ENCODE measurements around the gene NEDD4L.

NEDD4L gene

DNA sequence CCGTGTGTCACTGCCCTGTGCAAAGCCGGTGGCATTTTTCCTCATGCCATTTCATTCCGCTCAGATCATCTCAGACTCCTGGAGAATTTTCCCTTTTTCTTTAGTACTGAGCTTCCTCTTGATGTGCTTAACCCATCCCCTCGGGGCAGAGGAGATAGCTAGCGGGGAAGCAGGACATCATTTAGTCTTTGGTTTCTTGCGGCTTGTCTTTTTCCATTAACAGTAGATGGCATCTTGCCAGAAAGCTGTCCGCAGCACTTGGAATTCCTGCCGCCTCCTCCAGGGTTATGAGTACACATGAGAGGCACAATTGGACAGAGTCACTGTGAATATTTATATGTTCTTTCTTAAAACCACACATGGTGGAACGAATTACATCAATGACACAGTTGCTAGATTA, 358.2 kb downstream of the NEDD4L start:
- DNase-seq (ENCODE audit: low read depth), result no peak

DNA sequence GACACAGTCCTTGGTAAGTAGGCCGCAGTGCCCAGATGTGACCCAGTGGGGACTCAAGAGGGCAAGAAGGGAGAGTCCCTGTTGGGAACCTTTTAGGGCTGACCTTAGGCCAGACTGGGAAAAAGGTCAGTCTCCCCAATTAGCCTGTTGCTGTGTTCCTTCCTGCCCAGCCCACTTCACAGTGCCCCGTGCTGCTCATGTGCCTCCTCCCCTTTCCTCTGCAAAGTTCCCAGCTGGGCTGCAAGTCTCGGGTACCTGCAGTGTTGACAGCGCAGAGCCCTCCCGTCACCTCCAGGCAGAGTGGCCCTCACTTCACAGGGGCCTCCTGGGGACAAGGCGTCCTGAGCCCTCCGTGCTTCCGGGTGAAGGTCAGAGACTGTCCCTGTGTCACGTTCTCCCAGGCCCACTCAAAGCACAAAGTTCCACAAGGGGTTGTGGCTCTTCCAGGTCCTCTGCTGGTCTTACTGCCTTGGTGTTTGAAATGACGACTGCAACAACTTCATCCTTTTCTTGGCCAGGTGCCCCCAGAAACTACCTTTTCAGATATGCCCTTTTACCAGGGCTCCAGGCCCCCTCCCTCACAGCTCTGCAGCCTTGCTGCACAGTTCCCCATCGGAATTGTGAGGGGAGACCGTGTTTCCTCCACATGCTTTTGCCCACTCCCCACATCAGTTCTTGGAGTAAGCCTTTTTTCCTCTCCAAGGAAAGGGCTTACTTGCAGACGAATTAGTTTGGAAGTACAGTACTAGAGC, 359.1 kb downstream of the NEDD4L start:
- DNase-seq (ENCODE audit: low read depth), result no peak

- no peak for DNase-seq (ENCODE audit: low read depth)
Measured at GRCh38 chr18:58403799-58404455, 359.9 kb downstream of the NEDD4L start.

- no peak for DNase-seq (ENCODE audit: low read depth)
Measured at GRCh38 chr18:58405107-58405898, 361.3 kb downstream of the NEDD4L start.

DNA sequence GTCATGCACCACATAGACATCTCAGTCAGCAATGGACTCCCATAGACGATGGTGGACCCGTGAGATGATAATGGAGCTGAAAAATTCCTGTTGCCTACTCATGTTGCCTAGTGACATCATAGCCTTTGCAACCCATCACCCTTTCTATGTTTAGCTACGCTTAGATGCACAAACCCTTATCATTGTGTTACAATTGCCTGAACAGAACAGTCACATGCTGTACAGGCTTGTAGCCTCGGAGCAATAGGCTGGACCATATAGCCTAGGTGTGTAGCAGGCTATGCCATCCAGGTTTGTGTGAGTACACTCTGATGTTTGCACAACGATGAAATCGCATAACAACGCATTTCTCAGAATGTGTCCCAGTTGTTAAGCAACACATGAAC, 363.2 kb downstream of the NEDD4L start:
- no peak for DNase-seq (ENCODE audit: low read depth)

DNA sequence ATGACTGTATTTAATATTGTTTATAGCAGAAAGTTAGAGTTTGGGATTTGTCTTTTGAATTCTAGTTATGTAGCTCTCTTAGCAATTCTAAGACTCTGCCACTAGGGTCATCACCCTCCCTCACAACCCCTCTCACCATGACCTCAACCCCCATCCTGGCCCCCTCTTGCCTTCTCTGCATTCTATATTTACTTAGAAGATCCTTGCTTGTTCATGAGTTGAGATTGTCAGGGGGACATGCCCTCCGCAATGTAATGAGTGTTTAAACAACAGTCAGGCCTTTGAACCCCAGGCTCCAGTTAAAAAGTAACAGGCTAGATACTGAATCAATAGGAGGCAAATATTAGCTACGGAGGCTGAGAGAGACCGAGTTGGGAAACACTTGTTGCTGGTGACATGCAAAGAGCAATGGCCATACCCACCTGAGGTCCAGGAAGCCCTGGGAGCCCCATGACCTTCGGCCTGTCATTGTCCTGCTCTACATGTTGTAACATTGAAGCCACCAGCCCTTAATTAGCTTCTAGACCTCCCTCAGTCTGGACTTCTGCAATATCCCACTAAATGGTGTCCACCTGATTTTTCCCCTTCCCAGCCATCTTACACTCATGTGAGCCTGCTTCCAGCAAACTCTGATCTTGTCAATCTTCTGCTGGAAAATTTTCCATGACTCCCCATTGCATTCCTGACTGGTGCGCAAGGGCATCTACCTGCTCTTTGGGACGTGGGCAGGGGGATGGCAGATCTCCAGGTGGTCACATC, 363.8 kb downstream of the NEDD4L start:
- DNase-seq (ENCODE audit: low read depth), result no peak

- no peak for DNase-seq (ENCODE audit: low read depth)
Measured at GRCh38 chr18:58408665-58409064, 364.6 kb downstream of the NEDD4L start.

DNA sequence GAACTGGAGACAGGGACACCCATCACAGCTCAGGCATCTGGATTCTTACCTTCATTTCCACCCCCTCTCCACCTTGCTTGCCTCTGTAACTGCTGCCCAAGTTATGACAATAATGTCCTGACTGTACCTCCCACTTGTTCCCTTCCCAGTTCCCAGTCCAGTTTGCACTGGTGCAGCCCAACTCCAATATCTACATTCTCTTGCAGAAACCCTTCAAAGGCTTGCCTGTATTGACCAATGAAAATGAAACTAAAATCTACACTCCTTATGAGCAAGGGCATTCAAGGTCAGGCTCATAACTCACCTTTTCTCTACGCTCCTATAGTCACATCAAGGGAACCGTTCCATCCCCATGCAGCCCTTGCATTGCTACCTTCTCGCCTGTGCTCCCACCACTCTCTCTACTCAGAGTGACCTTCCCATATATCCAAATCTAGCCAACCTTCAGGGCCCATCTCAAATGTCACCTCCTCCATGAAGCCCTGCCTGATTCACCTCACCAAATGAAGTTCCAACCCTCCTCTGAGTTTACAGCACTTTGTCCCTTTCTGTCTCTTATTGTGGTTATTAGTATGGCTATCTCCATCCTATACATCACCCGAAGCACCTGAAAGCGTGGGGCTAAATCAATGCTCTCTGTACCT, 365.9 kb downstream of the NEDD4L start:
- DNase-seq (ENCODE audit: low read depth), result no peak

- DNase-seq (ENCODE audit: low read depth), result no peak
Measured at GRCh38 chr18:58411323-58411722, 367.3 kb downstream of the NEDD4L start.

DNA sequence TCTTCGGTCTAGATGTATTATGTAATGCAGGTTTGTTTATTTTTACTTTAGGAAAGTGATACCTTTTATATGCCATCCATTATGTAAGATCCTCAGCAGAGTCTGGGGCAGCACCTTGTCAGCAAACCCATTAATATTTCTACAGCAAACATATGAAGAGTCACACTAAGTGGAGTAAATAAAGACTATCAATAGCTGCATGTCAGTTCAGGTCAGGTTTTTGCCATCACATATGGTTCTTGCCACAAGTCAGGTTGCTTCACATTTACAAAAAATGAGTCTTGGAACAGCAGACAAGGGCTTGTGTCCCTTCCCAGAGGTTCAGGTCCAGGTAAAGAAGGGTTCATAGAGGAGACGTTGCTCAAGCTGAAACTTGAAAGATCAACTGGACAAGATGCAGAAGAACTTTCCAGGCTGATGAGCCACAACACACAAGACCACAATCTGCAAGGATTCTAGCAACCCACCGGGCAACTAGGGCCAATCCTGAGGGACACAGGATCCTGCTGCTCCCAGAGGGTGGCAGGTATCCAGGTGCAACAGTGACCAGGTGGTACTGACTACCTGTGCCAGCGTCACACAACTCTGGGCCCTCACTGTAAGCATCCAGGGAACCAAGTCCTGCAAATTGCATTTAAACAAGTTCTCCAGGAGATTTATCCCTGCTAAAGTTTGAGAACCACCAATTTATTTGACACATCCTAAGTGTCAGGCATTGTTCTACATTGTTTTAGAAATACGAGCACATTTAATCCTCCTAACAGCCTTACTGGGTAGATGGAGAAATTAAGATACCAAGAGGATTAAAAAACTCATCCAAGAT, 369.0 kb downstream of the NEDD4L start:
- no peak for DNase-seq (ENCODE audit: low read depth)

GRCh38 chr18:58413667-58414628, 369.9 kb downstream of the NEDD4L start:
- no peak for DNase-seq (ENCODE audit: low read depth)

DNA sequence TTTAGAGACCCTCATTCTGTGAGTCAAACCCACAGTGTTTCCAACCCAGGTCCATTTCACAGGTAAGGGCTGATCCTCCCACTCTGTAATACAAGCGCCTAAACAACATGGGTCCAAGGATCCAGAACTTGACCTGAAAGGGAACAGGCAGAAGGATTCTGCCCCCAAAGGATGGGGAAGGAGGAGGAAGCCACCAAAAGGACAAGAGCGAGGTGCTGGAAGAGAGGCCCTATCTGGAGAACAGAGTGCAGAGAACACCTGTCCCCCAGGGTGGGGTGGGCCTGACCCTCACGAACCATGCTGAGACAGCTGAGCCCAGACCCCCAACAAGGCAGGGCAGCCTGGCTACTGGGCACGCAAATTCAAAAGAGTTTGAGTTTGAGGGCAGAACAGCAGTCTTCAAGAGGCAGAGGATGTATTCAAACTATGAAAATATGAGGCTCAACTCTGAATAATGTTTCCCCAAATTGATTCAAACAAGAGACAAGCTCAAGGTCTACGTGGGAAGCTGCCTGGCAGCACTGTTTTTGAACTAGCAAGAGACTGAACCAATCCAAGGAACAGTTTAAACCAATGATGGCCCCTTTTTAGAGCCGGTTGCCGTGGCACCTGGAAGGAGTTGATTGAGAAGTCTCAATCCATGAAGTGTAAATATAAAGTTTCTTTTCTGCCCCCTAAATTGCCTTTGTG, 372.1 kb downstream of the NEDD4L start:
- no peak for DNase-seq (ENCODE audit: low read depth)

DNA sequence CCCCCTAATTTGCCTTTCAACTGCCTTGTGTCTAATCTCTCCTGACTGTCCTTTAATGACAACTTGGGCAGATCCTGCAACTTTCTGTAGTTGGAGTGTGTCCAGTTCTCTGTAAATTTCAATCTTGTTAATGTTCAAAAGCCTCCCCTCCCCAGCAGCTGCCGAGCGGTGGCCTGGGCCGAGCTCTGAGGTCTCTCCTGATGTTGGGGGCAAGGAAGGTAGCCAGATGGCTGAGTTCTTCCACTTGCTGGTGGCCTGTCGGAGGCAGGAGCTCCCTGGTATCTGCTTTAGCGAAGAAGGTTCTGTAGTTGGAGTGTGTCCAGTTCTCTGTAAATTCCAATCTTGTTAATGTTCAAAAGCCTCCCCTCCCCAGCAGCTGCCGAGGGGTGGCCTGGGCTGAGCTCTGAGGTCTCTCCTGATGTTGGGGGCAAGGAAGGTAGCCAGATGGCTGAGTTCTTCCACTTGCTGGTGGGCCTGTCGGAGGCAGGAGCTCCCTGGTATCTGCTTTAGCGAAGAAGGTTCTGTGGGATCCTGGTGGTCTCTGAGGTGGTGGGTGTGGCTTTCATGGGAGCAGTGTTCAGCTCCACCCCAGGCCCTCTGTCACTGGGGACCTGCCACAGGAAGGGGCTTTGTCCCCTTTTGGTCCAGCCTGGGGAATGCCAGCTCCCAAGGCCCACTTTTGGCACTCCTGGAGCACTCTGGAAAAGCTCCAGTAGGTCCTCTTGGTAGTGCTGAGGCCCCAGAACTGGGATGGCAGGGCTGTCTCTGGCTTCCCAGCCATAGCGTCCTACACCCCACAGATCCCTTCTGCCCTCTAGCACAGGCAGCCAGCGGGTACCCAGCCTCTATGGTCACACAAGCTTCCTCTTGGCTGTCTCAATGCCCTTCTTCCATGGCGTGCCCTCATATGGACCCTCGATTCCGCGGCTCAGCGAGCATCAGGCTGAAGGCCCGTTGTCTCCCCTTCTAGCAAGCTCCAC, 373.0 kb downstream of the NEDD4L start:
- no peak for DNase-seq (ENCODE audit: low read depth)

GRCh38 chr18:58417752-58418151, 373.7 kb downstream of the NEDD4L start:
- DNase-seq (ENCODE audit: low read depth), result no peak

DNA sequence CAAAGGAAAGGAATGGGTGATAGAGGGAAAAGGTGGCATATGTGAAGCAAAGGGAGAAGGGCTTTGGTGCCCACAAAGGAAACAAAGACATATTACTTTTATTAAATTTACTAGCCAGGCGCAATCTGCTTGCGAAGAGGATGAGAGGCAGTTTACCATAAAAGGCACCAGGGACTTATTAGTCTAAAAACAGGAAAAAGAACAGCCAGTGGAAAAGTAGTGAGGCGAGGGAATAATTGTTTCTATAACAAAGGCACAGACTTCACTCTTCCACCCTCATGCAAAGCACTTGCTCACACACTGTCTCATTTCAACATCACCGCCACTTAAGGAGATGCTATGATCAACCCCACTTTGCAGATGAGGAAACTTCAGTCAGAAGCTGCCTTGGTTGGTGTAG, 374.3 kb downstream of the NEDD4L start:
- DNase-seq (ENCODE audit: low read depth), result no peak

DNA sequence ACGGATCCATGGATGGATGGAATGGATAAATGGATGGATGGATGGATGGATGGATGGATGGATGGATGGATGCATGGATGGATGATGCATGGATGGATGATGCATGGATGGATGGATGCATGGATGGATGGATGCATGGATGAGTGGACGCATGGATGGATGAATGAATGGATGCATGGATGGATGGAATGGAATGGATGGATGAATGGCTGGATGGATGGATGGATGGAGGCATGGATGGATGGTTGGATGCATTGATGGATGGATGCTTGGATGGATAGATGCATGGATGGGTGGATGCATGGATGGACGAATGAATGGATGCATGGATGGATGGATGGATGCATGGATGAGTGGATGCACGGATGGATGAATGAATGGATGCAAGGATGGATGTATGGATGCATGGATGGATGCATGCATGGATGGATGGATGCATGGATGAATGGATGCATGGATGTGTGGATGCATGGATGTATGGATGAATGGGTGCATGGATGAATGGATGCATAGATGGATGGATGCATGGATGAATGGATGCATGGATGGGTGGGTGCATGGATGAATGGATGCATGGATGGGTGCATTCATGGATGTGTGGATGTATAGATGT, 375.7 kb downstream of the NEDD4L start:
- no peak for DNase-seq (ENCODE audit: low read depth)

DNA sequence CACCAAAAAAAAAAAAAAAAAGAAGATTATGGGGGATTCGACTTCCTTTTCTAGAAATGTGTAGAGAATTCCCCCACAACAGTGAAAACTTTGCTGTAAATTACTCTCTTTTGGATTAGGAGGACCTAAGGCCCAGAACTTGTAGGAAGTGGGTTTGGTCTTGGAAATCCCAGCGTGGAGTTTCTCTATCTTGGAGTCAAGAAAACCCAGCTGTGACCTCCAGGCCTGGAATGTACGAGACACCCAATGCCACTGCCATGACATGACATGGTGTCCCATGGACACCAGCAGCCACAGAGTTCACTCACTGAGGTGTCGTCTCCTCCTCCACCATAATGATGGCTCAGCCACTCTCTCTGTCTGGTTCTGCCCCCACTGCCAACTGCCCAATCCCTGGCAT, 382.6 kb downstream of the NEDD4L start:
- no peak for DNase-seq (ENCODE audit: low read depth)
